GM10847 (cell line): ENCODE results near the gene SFMBT2.

Source experiments
- POLR2A ChIP-seq: IDR thresholded peaks from 2 replicates; pipeline ENCODE4 v1.6.1; 2011; ENCODE audit not compliant: insufficient read length; ENCODE audit errors: extremely low read depth

SFMBT2 gene

GRCh38 chr10:7364474-7364873, 46.4 kb downstream of the SFMBT2 start:
- no peak for TF ChIP-seq POLR2A

GRCh38 chr10:7363700-7364099, 47.1 kb downstream of the SFMBT2 start:
- no peak for TF ChIP-seq POLR2A

GRCh38 chr10:7362471-7362870, 48.4 kb downstream of the SFMBT2 start:
- TF ChIP-seq POLR2A: no peak

GRCh38 chr10:7361316-7361715, 49.5 kb downstream of the SFMBT2 start:
- TF ChIP-seq POLR2A: no peak

- TF ChIP-seq POLR2A: no peak
Observed at GRCh38 chr10:7359954-7360353, 50.9 kb downstream of the SFMBT2 start.

GRCh38 chr10:7359356-7359755, 51.5 kb downstream of the SFMBT2 start:
- no peak for TF ChIP-seq POLR2A

GRCh38 chr10:7357193-7357592, 53.6 kb downstream of the SFMBT2 start:
- no peak for TF ChIP-seq POLR2A

GRCh38 chr10:7354330-7355047, 56.3 kb downstream of the SFMBT2 start:
- TF ChIP-seq POLR2A: no peak

- no peak for TF ChIP-seq POLR2A
Observed at GRCh38 chr10:7351894-7352293, 58.9 kb downstream of the SFMBT2 start.

- TF ChIP-seq POLR2A: no peak
Observed at GRCh38 chr10:7350541-7351195, 60.2 kb downstream of the SFMBT2 start.

GRCh38 chr10:7345717-7346116, 65.1 kb downstream of the SFMBT2 start:
- no peak for TF ChIP-seq POLR2A

- no peak for TF ChIP-seq POLR2A
Observed at GRCh38 chr10:7343040-7343439, 67.8 kb downstream of the SFMBT2 start.

GRCh38 chr10:7340179-7340874, 70.5 kb downstream of the SFMBT2 start:
- no peak for TF ChIP-seq POLR2A

GRCh38 chr10:7339510-7339909, 71.3 kb downstream of the SFMBT2 start:
- TF ChIP-seq POLR2A: no peak

- TF ChIP-seq POLR2A: no peak
Observed at GRCh38 chr10:7338469-7338868, 72.4 kb downstream of the SFMBT2 start.

- no peak for TF ChIP-seq POLR2A
Observed at GRCh38 chr10:7337431-7338171, 73.2 kb downstream of the SFMBT2 start.

GRCh38 chr10:7335977-7336376, 74.9 kb downstream of the SFMBT2 start:
- no peak for TF ChIP-seq POLR2A
